NOMO-1 treated with DMSO at 0.1 percent for 48 hours (cell line): ENCODE data around the gene CENPH.
"Not testable (repeated sequence)": the region's sequence is repeated elsewhere in the genome, so short reads cannot be mapped to it uniquely, and the experiment has no call there.

Source experiments
- DNase-seq: peaks from one replicate; lab custom pipeline; 2025; ENCODE audit not compliant: unreplicated experiment; lab: John Stamatoyannopoulos, UW

Gene CENPH, protein sequence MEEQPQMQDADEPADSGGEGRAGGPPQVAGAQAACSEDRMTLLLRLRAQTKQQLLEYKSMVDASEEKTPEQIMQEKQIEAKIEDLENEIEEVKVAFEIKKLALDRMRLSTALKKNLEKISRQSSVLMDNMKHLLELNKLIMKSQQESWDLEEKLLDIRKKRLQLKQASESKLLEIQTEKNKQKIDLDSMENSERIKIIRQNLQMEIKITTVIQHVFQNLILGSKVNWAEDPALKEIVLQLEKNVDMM

GRCh38 chr5:69189162-69190086 lies at the start of gene CENPH:
CENPH (plus strand) TSS chr5:69189583; CDS start chr5:69189635, 52 bp downstream.
- DNase-seq = peak; percentile 85

- DNase-seq = not testable (repeated sequence)
These were observed 49.1 kb upstream of the CENPH start for GRCh38 chr5:69140239-69140638.

DNA sequence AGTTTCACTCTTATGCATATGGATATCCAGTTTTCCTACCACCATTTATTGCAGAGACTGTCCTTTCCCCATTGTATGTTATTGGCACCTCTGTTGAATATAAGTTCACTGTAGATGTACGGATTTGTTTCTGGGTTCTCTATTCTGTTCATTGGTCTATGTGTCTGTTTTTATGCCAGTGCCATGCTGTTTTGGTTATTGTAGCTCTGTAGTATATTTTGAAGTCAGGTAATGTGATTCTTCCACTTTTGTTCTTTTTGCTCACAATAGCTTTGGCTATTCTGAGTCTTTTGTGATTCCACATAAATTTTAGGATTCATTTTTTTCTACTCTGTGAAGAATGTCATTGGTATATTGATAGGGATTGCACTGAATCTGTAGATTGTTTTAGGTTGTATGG lies 48.6 kb upstream of the CENPH start:
- no peak for DNase-seq

DNA sequence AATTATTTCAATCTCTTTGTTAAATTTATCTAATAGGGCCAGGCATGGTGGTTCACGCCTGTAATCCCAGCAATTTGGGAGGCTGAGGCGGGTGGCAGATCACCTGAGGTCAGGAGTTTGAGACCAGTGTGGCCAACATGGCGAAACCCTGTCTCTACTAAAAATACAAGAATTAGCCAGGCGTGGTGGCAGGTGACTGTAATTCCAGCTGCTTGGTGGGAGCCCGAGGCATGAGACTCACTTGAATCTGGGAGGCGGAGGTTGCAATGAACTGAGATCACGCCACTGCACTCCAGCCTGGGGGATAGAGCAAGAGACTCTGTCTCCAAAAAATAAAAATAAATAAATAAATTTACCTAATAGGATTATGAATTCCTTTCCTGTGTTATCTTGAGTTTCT lies 40.8 kb upstream of the CENPH start:
- not testable (repeated sequence) for DNase-seq

GRCh38 chr5:69148981-69149675 lies 40.3 kb upstream of the CENPH start:
- no peak for DNase-seq

GRCh38 chr5:69149676-69150010 lies 39.7 kb upstream of the CENPH start:
- DNase-seq = no peak

- peak; percentile 91 for DNase-seq
These were observed 36.7 kb upstream of the CENPH start for GRCh38 chr5:69152731-69153130.

DNA sequence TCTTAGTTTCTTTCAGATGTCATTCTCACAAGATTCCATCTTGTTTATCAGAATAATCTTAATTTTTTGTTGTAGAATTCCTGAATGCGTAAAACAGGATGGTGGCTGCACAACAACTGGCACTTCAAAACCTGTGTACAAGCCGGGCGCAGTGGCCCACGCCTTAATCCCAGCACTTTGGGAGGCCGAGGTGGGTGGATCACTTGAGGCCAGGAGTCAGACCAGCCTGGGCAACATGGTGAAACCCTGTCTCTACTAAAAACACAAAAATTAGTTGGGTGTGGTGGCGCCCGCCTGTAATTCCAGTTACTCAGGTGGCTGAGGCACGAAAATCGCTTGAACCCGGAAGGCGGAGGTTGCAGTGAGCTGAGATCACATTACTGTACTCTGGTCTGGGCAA lies 32.9 kb upstream of the CENPH start:
- DNase-seq = no peak

GRCh38 chr5:69158039-69158438 lies 31.3 kb upstream of the CENPH start:
- DNase-seq = no peak

DNA sequence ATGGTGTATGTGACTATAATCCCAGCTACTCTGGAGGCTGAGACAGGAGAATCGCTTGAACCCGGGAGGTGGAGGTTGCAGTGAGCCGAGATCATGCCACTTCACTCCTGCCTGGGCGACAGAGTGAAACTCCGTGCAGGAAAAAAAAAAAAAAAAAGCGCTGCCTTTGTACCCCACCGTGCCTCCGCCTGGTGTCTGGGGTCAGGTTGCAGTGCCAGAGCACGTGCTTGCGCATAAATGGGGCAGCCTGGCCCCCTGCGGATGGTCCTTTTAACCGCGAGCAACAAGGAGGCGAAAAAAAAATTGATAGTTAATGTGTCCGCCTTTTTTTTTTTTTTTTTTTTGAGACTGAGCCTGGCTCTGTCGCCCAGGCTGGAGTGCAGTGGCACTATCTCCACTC lies 28.7 kb upstream of the CENPH start:
- DNase-seq = no peak

GRCh38 chr5:69166686-69167492 lies 22.5 kb upstream of the CENPH start, which contains the start of gene CCNB1:
CCNB1 (plus strand) TSS chr5:69167150; CDS start chr5:69167263, 113 bp downstream.
- DNase-seq = peak; percentile 99

DNA sequence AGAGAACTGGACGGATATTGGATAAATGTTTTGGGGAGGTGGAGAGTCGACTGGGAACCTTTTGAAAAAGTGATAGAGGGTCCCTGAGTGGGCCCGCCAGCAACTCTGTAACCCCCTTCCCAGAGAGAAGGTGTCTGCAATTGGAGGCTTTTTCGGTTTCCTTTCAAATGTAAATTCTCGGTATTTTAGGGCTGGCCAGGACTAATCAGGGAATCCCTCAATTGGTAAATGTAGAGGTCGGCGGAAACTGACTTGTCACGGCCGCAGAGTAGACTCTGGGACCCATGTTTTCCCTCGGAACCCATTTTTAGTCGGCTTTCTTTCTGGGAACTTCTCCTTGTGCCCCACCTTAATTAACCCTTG lies 21.9 kb upstream of the CENPH start:
- DNase-seq = no peak

GRCh38 chr5:69167929-69168328 lies 21.5 kb upstream of the CENPH start:
- DNase-seq = no peak

DNA sequence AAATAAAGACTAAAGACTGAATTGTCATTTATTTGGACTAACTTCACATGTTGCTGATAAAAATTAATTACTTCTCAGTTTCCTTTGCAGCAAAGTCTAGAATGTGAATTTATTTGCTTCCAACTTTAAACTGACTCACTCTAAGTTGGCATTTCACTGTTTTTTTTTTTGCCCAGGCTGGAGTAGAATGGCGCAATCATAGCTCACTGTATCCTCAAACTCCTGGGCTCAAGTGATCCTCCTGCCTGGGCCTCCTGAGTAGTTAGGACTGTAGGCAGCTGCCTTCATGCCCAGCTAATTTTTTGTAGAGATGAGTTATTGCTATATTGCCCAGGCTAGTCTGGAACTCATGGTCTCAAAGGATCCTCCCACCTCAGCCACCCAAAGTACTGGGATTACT lies 18.9 kb upstream of the CENPH start:
- DNase-seq = no peak

DNA sequence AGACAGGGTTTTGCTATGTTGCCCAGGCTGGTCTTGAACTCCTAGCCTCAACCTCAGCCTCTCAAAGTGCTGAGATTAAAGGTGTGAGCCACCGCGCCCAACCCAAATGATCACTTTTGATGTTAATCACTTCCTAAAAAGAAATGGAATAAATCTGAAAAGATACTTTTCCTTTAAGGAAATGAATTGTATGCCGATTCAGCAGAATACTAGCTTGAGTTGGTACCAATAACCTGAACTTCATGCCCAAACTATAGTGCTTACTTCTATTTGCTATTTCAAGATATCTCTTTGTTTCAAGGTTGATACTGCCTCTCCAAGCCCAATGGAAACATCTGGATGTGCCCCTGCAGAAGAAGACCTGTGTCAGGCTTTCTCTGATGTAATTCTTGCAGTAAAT lies 18.4 kb upstream of the CENPH start:
- no peak for DNase-seq

DNA sequence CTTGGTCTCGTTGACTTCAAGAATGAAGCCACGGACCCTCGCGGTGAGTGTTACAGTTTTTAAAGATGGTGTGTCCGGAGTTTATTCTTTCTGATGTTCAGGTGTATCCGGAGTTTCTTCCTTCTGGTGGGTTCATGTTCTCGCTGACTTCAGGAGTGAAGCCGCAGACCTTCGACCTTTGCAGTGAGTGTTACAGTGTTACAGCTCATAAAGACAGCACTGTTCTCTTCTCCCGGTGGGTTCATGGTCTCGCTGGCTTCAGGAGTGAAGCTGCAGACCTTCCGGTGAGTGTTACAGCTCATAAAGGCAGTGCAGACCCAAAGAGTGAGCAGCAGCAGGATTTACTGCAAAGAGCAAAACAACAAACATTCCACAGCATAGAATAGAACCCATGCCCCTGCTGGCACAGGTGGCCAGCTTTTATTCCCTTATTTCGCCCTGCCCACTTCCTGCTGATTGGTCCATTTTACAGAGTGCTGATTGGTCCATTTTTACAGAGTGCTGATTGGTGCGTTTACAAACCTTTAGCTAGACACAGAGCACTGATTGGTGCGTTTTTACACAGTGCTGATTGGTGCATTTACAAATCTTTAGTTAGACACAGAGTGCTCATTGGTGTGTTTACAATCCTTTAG lies 7.6 kb upstream of the CENPH start:
- DNase-seq = not testable (repeated sequence)

GRCh38 chr5:69184621-69185020 lies 4.8 kb upstream of the CENPH start:
- no peak for DNase-seq

DNA sequence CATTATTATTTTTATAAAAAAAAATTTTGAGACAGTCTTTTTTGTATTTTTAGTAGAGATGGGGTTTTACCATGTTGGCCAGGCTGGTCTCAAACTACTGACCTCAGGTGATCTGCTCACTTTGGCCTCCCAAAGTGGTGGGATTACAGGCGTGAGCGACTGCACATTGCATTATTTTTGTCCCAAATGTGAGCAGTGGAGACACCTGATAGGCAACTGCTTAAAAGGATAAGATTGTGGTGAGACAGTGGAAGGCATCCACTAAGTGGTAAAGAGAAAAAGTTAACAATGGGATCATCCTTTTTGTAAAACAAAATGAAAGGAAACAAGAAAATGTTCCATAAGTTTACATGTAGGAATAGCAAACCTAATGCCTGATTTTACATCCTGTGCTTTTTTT lies 2.0 kb upstream of the CENPH start:
- no peak for DNase-seq

GRCh38 chr5:69188811-69189161 lies 597 bp upstream of the CENPH start:
- no peak for DNase-seq

GRCh38 chr5:69202497-69202896 lies 13.1 kb downstream of the CENPH start:
- no peak for DNase-seq
